Colonic mucosa (tissue), 4 donors: ENCODE data around the gene TBC1D22A. TPM values are rescaled to one million over a fixed set of nuclear protein-coding genes. Genes with fewer than 3 reads are reported as not detected.

ENCODE experiments used
- DNase-seq: peaks from one replicate; pipeline ENCODE4 v3.0.0-alpha.2; 2020
- H3K27ac ChIP-seq: fragments of 200-600 bp; one replicate; pipeline ENCODE4 v1.8.0; 2021
- H3K27me3 ChIP-seq: fragments of 200-600 bp; one replicate; pipeline ENCODE4 v1.8.0; 2021
- H3K36me3 ChIP-seq: fragments of 200-600 bp; one replicate; pipeline ENCODE4 v1.8.0; 2021
- H3K4me1 ChIP-seq: fragments of 200-600 bp; one replicate; pipeline ENCODE4 v1.8.0; 2021; ENCODE audit warnings: mild to moderate bottlenecking
- H3K4me3 ChIP-seq: fragments of 200-600 bp; one replicate; pipeline ENCODE4 v1.8.0; 2021
- H3K9ac ChIP-seq, 2 donors: one replicate each; pipeline ENCODE4 v1.7.0; 2013; ENCODE audit warnings: control low read depth in 2 of 2, low read depth in 2 of 2, low read length in 2 of 2
- H3K9me3 ChIP-seq: fragments of 200-600 bp; one replicate; pipeline ENCODE4 v1.8.0; 2021
- intact Hi-C: fragments of 100-400 bp; cut with DNase I; formaldehyde crosslinking; loops from one replicate; pipeline ENCODE4 v1.14.1; 2022
- total RNA-seq, 2 donors: library from RNA; stranded (reverse); fragmentation: NEBNext Ultra II Directional in 1 of 2; extraction: Animal tissue kit (Norgen Biotek cat#: 25700) in 1 of 2; gene quantifications; one replicate each; pipeline ENCODE4 v1.2.1, GENCODE V29; 2021
- TF ChIP-seq, protein P1 (sequence below): fragments of 200-600 bp; IDR thresholded peaks from one replicate; pipeline ENCODE4 v1.8.0; 2022; ENCODE audit warnings: antibody characterized with exemption, mild to moderate bottlenecking
- donor health status: healthy.
- donor health status: DM: no; HTN: no; CAD: no.
- donor health status: DM: no; HTN: no; CAD: no.

The TBC1D22A gene
- total RNA-seq, 2 donors from 2014 or later = 34.2 to 36.4 TPM

DNA sequence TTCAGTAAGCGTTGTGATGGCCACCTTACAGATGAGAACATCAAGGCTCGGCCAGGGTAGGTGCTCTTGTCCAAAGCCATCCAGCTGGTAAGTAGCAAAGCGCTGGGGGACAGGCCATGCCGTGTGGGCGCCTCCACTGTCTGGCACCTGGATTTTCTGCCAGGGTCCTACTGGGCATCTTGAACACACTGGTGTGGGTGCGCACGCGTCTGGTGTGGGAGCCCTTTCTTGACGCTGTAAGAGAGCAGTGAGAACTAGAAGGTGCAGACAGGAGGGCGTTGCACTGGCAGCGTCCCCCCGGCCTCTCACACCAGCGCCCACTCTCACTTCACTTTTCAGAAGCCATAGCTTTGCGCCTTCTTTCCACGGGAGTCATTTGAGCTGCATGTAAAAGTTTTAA is 296.6 kb downstream of the TBC1D22A start:
- TF ChIP-seq, protein P1, sequence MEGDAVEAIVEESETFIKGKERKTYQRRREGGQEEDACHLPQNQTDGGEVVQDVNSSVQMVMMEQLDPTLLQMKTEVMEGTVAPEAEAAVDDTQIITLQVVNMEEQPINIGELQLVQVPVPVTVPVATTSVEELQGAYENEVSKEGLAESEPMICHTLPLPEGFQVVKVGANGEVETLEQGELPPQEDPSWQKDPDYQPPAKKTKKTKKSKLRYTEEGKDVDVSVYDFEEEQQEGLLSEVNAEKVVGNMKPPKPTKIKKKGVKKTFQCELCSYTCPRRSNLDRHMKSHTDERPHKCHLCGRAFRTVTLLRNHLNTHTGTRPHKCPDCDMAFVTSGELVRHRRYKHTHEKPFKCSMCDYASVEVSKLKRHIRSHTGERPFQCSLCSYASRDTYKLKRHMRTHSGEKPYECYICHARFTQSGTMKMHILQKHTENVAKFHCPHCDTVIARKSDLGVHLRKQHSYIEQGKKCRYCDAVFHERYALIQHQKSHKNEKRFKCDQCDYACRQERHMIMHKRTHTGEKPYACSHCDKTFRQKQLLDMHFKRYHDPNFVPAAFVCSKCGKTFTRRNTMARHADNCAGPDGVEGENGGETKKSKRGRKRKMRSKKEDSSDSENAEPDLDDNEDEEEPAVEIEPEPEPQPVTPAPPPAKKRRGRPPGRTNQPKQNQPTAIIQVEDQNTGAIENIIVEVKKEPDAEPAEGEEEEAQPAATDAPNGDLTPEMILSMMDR = no peak
- no peak overlapping the region for H3K4me3 ChIP-seq
- no peaks in the 10 kb centered on the region for H3K4me1 ChIP-seq
- no peak for DNase-seq
- H3K27ac ChIP-seq = no peak overlapping the region
- no peaks in the 10 kb centered on the region for H3K9me3 ChIP-seq
- intact Hi-C loops = no loop called here
- H3K27me3 ChIP-seq = no peaks in the 10 kb centered on the region
- H3K36me3 ChIP-seq = no peaks in the 10 kb centered on the region
- no peak overlapping the region for H3K9ac ChIP-seq

DNA sequence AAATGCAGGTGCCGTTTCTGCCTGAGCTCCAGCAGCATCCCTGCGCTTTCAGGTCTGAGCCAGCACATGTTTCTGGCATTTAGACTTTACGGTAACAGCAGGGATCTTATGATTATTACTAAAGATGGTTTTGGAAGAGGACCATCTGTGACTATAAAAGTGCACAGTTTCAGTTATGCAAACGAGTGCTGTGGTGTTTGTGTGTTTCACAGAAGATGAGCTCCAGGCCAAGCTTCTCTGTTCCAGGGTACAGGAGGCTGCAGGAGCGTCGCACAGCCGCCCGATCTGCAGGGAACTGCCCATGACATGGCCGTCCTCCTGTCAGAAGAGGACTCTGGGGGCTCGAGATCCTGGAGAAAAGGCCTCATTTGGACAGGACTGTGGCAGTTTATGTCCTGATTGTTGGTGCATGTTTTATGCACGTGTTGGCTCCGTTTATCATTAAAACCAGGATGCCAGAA is 297.3 kb downstream of the TBC1D22A start:
- H3K27ac ChIP-seq = no peak overlapping the region
- H3K9me3 ChIP-seq = no peaks in the 10 kb centered on the region
- H3K27me3 ChIP-seq = no peaks in the 10 kb centered on the region
- H3K4me3 ChIP-seq = no peak overlapping the region
- no peaks in the 10 kb centered on the region for H3K36me3 ChIP-seq
- TF ChIP-seq, protein P1 = no peak
- H3K9ac ChIP-seq = no peak overlapping the region
- no peak for DNase-seq
- no peaks in the 10 kb centered on the region for H3K4me1 ChIP-seq
- intact Hi-C loops = no loop called here

DNA sequence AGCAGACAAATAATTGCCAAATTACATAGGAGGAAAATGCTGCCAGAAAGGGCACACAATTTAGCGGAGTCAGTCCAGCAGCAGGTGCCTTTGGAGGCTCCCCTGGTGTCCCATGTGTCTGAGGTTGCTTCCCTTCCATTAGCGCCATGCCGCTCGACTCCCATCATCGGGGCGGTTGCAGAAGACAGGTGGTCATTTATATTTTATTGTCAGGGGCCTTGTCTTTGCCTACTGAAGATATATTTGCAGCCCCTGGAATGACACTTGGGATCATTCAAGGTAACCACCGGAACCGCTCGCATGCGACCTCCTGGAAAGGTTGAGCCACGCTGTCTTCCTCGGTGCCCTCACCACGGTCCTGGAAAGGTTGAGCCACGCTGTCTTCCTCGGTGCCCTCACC is 298.3 kb downstream of the TBC1D22A start:
- no peak for DNase-seq
- H3K9ac ChIP-seq = no peak overlapping the region
- H3K36me3 ChIP-seq = no peaks in the 10 kb centered on the region

DNA sequence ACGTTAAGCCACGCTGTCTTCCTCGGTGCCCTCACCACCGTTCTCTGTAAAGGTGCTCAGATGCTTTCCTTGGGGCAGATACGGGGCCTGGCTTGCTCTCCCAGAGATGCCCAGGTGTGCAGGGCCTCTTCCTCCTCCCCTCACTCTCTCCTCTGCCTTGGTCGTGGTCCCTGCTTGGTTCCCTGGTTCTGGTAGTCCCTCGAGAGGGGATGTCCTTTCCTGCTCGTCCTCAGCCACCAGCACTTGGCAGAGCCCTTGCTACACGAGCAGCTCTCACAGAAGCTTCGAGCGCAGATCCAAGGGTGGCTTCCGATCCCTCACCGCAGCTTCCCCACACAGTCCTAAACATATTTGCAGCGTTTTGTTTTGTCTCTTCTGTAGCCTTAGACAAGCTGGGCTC is 298.8 kb downstream of the TBC1D22A start:
- Histone ChIP-seq H3K36me3 (no peaks in the 10 kb centered on the region), H3K9ac (no peak overlapping the region), H3K27me3 (no peaks in the 10 kb centered on the region), H3K27ac (no peak overlapping the region), H3K4me3 (no peak overlapping the region), H3K4me1 (no peaks in the 10 kb centered on the region), H3K9me3 (no peaks in the 10 kb centered on the region)
- no peak for DNase-seq
- intact Hi-C loops = no loop called here
- TF ChIP-seq, protein P1 = no peak

More for the DNA sequence above, 298.3 kb downstream of the TBC1D22A start:
- Histone ChIP-seq H3K27ac (no peak overlapping the region), H3K27me3 (no peaks in the 10 kb centered on the region), H3K4me3 (no peak overlapping the region), H3K4me1 (no peaks in the 10 kb centered on the region), H3K9me3 (no peaks in the 10 kb centered on the region)
- TF ChIP-seq, protein P1 = no peak
- intact Hi-C loops = no loop called here

DNA sequence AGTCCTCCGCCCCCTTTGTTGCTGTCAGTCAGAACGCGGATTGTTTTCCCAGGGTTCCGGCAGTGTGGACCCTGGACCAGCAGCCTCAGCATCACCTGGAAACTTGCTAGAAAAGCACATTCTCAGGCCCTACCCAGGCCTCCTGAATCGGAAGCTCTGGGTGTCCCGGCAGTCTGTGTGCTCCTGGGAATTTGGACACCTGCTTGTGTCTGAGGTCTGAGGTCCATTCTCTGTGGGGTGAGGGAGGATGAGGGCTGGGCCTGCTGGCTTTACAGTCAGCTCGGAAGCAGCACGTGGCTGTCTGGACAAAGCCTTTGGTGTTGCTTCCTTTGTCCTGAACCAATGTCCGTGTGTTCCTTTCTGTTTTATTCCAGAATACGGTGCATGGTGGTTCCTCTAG is 299.7 kb downstream of the TBC1D22A start:
- Histone ChIP-seq H3K4me1 (no peaks in the 10 kb centered on the region), H3K9ac (no peak overlapping the region), H3K27me3 (no peaks in the 10 kb centered on the region), H3K9me3 (no peaks in the 10 kb centered on the region), H3K36me3 (no peaks in the 10 kb centered on the region), H3K4me3 (no peak overlapping the region), H3K27ac (no peak overlapping the region)
- intact Hi-C loops = no loop called here
- DNase-seq = no peak
- TF ChIP-seq, protein P1 = no peak
